Kidney capillary endothelial cell (primary cell): ENCODE data around the gene RHEB.

Experiments
- DNase-seq: peaks from one replicate; pipeline ENCODE4 v3.0.0-alpha.2; 2018; ENCODE audit warnings: low spot score

The RHEB gene

DNA sequence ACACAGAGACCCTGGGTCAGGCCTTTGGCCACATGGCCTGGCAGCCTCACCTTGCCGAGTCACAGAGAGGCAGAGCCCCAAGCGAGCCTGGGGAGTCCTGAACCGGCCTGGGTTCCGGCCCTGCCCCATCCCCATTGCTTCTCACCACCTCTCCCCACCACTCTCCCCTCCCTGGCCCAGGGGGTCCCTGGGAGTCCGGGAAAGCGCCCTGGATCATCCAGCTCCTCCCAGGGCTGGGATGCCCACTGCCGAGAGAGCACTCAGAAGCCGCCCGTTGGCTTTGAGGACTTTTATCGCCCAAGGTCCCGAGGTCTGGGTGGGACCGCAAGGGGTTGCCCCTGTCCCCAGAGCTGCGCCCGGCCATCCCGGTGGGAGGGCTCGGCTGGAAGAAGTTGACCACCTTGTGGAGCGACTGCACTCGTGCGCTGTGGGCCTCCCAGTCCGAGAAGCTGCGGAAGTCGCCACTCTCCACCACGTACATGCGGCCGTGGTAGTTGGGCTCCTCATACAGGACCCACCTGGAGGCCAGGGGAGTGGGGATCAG lies 87.9 kb downstream of the RHEB start:
- no peak for DNase-seq

DNA sequence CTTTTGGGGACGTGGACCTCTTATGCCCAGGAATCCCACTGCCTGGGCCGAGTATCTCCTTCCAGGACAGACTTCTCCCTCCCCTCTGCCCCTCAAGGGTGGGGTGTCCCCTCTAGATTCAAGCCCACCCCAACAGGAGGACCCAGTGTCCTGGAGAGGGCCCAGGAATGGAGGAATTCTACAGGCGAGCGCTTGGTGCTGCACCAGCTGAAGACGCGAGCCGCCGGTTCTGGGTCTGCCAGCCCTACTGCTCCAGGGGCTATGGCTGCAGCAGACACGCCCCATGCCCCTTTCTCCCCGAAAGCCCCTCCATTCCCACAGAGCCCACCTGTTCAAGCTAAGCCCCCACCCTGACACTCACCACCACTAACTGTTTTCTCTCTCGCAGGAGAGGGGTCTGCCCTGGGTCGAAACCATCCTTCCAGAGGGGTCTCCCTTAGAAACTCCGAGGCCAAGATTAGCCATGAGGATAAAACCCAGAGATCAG lies 88.4 kb downstream of the RHEB start:
- DNase-seq, result no peak

DNA sequence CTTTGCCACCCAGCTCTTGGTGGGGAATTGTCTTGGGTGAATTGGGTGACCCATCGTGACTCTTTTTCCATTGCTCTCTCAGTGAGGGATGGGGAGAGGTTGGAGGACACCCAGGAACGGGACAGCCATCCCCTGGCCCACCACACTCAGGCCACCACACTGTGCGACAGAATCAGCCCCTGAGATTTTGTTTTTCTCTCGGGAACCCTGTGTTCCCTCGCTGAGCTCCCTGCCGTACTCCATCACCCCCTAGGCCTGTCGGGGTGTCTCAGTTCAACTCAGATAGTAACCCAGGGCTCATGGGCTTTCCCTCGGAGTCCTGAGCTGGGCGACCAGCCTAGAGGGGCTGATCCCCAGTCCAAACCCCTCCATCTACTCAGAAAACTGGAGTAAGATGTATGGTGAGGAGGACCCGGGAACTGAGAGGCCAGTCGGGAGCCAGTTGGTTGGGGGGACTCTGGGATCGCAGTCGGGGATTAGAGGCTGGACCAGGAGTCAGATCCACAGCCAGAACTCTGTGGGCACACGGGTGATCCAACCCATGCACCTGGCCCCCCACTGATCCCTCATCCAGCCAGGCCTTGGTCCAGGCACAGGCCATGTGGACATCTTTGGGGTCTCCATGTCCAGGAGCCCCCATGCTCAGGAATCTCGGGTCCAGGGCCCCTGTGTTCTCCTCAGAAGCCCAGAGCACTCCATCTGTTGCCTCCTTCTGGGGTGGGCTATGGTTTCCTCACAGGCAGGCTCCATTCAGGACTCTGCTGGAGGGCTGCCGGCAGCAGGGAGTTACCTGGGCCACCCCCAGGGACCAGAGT lies 89.1 kb downstream of the RHEB start:
- DNase-seq, result no peak

DNA sequence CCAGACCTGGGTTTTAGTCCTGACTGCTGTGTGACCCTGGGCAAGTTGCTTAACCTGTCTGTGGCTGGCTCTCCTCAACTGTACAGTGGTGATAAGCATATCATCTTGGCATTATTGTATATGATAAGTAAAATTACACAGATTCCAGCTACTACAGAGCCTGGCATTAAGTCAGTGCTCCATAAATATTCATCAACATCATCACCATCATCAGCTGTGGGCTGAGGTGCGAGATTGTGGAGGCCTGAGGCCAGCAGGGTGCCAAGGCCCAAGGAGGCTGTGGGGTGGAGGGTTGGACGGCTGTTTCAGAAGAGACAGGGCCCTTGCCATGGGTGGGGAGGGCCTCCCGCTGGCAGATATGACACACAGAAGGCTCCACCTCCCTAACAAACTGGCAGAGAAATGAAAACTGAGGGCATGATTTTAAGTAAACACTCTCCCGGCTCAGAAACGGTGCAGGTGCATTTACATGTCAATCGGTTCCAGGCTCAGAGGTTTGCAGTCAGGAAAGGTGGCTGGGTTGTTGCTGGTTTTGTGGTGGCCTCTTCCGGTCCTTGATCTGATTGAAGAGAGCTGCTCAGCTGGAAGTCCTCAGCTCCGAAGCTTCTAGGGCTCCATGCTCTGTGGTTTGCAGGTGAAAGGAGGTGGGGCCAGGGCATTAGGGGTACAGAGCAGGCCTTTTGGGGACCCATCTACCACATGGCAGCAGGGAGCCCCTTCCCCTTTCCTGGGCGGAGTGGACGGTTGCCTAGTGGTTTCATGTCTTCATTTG lies 89.9 kb downstream of the RHEB start:
- no peak for DNase-seq

DNA sequence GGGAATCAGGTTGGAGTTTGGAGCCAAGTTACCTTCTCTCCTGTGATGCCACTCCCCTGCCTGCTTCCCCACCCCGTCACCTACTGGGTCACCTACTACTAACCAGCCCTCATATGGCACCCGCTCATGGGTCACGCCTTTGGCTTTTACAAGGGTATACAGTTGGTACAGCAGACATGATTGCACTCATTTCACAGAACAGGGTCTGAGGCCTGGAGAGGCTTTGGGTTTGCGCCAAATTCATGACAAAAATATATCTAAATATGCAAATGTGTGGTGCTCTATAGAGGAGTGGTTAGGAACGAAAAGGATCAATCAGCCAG lies 90.5 kb downstream of the RHEB start:
- DNase-seq, result no peak

DNA sequence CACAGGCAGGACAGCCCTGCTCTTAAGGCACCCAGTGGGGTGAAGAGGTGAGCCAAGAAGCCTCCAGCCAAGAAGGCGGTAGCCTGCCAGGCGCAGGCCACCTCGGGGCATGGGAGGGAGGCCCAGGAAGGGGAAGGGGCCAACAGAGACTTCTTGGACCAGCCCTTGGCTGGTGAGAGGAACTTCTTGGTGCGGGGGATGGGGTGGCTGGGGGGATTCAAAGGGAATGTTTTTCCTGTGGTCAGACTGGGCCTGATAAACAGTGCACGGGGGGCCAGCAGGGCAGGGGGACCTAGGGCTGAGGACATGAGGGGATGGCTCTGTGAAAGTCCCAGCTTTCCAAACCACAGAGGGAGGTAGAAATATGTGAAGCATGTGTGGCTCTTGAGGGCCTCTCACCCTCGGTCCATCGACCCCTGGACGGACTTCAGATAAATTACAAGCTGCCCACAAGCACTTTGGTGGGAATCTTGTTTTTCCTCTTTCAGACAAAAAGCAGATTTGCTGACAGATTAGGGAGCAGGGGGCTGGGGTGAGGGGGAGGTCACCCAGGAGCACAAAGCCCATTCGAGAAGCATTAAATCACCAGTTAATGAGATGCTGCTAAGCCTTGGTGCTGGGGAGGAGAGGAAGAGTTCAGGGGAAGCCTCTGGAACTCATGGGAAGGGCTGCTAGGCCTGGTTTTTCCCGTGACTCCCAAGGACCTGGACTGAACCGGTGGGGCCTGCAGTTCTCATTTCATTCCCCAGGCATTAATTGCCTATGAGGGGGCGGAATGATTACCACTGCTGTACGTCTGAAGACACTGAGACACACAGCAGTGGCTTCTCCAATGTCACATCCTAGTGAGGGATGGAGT lies 91.1 kb downstream of the RHEB start:
- DNase-seq, result no peak

DNA sequence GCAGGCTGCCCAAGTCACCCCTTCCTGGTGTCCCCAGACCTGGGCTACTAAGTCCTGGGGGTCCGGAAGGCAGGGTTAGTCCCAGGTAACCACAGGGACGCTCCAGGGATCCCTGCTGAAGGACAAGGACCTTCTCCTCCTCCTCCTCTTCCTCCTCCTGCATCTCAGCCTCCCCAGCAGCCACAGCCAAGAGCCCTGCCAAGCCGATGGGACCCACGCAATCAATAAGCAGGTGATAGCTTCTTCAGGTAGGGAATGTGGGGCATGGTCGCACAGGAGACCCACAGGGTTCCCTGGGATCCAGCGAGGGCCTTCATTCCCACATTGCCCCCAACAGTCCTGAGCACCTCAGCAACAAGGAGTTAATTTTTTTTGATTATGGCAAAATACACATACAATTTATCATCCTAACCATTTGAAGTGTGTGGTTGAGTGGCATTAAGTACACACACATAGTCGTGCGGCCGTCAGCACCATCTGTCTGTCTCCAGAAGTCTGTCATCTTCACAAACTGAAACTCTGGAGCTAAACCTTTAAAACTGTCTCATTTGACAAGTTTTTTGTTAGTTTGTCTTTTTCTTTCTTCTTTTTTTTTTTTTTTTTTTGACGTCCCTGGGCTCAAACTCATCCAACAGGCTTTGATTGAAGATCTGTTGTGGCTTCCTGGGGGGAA lies 91.9 kb downstream of the RHEB start:
- DNase-seq, result no peak

DNA sequence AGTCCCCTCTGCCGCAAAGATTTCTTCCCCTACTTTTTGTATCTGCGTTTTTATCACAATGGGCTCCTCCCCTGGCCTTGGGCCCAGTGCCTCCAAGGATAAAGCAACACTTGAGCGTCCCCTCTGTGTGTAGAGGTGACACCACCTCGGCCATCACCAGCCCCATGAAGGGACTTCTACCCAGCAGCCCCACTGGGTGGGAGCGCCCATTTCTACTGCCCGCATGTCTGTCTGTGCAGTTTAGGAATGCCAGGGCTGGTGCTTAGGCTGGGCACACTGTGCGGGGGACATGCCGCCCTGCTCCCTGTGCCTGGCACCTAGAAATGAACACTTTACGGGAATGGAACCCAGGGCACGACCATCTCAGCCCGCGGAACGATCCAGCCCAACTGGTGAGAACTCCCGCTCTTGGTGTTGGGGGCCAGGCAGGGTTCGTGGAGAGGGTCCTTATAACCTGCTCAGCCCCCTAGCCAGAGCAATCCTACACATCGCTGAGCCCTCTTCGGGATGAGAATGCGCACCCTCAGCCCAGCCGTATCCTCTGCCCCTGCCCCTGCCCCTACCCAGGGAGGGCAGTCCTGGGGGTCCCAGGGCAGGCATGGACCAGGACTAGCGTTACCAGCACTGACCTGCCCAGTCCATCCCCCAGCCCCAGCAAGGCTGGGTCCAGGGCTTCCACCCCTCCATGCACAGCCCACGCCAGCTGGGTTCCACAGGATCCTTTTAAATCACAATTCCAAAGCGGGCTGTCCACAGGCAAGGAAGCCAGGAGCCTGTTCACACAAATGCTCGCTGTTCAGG lies 92.6 kb downstream of the RHEB start:
- no peak for DNase-seq

DNA sequence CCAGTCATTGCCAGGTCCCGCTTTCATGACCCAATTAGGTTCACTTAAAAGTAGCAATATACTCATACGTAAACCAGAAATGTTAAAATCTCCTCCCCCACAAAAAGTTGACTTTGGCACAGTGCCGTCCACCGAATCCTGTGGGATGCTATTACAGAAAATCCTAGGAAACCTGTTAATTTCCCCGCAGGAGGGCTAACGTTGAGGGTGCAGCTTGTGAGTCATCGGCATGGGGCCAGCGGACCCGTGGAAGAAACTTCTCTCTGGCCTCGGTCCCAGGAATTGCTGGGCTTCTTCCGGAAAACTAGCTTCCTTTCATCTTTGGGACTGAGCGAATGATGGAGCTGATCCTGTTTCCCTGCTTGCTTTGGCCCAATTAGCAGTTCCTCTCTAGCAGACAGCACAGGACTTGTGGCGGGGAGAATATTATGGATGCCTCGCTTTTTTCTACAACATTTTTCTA lies 93.2 kb downstream of the RHEB start:
- DNase-seq, result no peak

DNA sequence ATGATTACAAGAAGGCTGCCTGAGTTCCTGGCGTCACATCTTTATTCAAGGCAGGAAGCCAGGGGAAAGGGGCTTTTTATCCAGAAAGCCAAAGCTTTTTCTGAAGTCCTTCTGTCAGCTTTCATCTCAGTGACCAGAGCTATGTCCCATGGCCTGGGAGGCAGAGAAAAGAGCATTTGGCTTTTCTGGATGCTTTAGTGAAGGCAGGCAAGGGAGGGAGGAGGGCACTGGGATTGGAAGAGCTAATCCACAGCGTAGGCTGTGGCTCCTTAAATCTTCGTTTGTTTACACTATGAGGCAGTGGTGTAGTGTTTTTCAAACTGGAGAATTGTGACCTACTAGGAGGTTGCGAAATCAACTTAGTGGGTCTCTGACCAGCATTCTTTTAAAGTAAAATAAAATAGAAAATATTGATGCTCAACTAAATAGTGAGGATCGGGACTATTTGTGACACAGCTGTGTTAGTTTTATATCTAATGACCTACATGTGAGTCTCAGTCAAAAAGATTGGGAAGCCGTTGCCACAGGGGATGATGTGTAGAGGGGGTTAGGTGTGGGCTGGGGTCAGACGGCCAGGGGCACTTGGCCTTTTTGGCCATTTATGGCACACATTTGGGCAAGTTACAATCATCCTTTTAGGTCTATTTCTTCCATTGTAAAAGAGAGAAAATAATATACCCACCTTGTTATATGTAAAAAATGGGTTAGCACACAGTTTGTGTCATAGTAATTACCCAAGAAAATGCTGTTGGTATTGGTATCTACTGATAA lies 93.8 kb downstream of the RHEB start:
- no peak for DNase-seq

DNA sequence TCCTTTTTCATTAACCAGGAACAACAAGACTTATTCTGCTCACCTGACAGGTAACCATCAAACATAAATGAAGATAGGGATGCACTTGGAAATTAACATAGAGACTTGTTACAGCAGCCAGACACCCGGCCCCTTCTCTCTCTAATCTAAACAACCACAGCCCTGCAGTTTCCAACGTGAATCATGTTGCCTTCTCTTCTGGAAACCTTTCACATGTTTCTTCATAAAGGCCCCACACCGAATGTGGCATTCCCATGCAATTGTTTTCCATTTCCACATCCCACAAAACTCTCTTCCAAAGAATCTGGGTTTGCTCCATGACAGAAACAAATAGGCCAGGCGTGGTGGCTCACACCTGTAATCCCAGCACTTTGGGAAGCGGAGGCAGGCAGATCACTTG lies 94.9 kb downstream of the RHEB start:
- no peak for DNase-seq

DNA sequence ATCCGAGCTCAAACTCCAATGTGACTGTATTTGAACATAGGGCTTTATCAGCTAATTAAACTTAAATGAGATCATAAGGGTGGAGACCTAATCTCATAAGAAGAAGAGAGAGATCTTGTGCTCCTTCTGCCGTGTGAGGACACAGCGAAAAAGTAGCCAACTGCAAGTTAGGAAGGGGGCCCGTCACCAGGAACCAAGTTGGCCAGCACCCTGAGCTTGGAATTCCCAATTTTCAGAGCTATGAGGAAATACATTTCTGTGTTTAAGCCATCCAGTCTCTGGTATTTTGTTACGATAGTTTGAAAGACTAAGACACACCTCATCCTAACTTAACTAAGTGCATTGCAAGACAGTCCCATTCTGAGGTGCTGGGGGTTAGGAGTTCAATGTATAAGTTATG lies 95.8 kb downstream of the RHEB start:
- DNase-seq, result no peak

DNA sequence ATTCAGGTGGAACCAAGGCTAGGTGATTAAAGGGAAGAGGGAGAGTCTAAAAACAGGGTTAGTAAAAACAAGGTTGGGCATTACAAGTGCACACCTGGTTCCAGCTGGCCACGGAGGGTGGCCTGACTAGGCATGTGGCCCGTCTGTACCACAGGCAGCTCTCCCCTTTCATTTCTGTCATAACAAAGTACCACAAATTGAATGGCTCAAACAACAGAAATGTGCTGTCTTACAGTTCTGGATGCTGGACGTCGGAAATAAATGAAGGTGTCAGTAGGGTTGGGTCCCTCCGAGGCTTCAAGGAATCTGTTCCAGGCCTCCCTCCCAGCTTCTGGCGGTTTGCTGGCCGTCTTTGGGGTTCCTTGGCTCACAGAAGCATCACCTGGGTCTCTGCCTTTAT lies 96.5 kb downstream of the RHEB start:
- no peak for DNase-seq

DNA sequence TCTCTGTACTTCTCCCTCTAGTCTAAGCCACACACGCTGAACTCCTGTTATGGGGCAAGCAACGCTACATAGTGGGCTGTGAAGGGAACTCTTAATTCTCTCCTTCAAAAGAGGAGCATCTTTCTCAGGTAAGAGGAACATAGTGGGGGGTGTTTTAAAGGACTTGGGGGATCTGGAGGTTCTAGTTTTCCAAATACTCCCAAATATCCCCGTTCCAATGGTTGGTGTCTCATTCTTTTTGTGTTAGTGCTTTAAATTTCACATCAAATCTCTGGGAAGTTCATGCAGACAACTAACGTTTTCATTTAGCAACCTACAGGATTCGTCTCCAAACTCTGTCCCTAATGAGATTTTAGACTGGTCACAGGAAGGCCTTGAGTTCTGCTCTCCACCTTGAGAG lies 97.5 kb downstream of the RHEB start:
- no peak for DNase-seq

DNA sequence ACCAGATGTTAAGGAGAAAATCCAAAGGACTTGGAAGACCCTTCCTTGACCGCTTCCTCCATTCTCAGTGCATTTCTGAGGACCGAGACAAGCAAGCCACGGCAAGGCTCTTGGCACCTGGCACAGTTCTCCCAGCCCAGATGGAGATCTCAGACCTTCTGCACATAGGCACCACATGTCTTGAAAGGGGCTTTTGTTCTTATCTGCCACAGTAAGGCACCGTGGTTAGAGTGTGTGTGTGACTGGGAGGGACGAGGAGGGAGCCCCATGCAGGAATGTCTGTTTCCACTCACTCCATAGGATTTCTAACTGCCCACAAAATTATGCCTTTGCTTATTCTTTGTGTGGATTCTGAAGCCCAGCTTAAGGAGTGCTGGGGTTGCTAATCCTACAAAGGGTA lies 99.6 kb downstream of the RHEB start:
- DNase-seq, result no peak

DNA sequence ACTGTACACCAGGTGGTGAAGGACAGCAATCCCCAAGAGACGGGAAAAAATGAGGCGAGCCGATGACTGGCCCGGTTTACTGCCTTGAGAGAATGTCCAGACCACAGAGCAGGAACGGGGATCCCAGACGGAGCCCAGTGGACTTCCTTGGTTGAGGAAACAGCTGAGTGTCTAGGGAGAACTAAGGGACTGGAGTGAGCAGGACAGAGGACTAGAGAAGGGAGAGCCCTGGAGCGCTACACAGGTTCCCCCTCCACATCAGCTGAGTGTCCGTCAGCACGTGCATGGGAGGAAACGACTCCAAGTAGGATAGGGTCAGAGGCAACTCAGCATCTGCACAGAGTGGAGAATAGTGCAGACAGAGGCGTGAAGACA lies 102.8 kb downstream of the RHEB start:
- no peak for DNase-seq

DNA sequence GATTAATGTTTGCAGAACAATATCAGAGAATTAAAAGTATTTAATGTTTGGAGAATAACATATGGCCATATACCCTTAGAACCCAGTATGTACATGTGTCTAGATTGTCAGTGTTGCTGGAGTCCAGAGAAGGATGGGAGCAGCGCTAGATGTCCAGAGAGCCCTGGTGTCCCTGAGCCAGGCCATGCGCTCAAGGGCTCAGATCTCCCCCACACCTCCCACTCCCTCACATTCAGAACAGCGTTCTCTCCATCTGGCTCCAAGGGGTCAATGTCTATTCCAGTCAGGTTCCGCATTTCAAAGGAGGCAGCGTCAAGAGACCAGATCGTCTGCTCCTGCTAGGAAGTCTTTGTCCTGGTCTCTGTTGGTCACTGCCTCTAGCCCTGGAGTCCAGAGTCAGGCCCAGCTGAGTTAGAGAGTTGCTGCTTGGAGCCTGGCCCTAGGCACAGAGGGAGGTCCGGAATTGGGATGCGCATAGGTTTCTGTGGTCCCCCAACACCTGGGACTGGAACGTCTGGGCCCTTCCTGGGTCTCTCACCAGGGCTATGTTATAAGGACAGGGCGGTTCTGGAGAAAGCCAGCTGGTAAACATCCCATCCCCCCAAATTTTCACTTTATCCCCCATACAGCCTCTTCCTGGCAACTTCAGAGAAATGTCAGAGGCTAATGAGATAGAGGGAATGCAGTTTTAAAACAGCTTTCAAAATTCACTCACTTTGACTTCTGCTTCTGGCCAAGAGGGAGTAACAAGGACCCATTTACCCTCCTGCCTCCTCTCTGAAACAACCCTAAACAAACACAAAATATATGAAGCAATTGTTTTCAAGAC lies 103.4 kb downstream of the RHEB start:
- no peak for DNase-seq
